Limb (tissue), 2 donors: ENCODE results near the gene THSD4.
A peak's percentile ranks its signal among the peaks of the same experiment; 100 is the strongest.
"Not testable (repeated sequence)": the region's sequence is repeated elsewhere in the genome, so short reads cannot be mapped to it uniquely, and the experiment has no call there.

Experiments
- DNase-seq, 2 donors: peaks; one replicate each; pipeline ENCODE4 v3.0.0-alpha.2; 2016; ENCODE audit errors: extremely low spot score in 2 of 2

THSD4 gene

GRCh38 chr15:71375934-71376333 is 260.7 kb downstream of the THSD4 start:
- DNase-seq = no peak

GRCh38 chr15:71379893-71380292 is 264.6 kb downstream of the THSD4 start:
- DNase-seq = no peak

- DNase-seq = no peak
These were observed 265.1 kb downstream of the THSD4 start for GRCh38 chr15:71380345-71380744.

- no peak for DNase-seq
These were observed 269.2 kb downstream of the THSD4 start for GRCh38 chr15:71384501-71384900.

GRCh38 chr15:71385026-71385425 is 269.8 kb downstream of the THSD4 start:
- DNase-seq = no peak

GRCh38 chr15:71385457-71385856 is 270.2 kb downstream of the THSD4 start:
- no peak for DNase-seq

GRCh38 chr15:71386005-71386404 is 270.7 kb downstream of the THSD4 start:
- no peak for DNase-seq

GRCh38 chr15:71386448-71387236 is 271.4 kb downstream of the THSD4 start:
- peak in 1 of 2 donors; percentile 39 for DNase-seq

GRCh38 chr15:71387810-71388209 is 272.5 kb downstream of the THSD4 start:
- no peak for DNase-seq

- no peak for DNase-seq
These were observed 274.8 kb downstream of the THSD4 start for GRCh38 chr15:71390096-71390495.

GRCh38 chr15:71391421-71392088 is 276.3 kb downstream of the THSD4 start:
- no peak for DNase-seq

- no peak for DNase-seq
These were observed 277.6 kb downstream of the THSD4 start for GRCh38 chr15:71392861-71393283.

GRCh38 chr15:71393383-71393782 is 278.1 kb downstream of the THSD4 start:
- no peak for DNase-seq

GRCh38 chr15:71396536-71397125 is 281.4 kb downstream of the THSD4 start:
- DNase-seq = no peak

- DNase-seq = no peak
These were observed 282.1 kb downstream of the THSD4 start for GRCh38 chr15:71397377-71397776.

GRCh38 chr15:71400294-71400693 is 285.0 kb downstream of the THSD4 start:
- no peak for DNase-seq

- DNase-seq = not testable (repeated sequence)
These were observed 286.5 kb downstream of the THSD4 start for GRCh38 chr15:71401728-71402127.

GRCh38 chr15:71409541-71409940 is 294.3 kb downstream of the THSD4 start:
- no peak for DNase-seq

- DNase-seq = no peak
These were observed 295.1 kb downstream of the THSD4 start for GRCh38 chr15:71410347-71410746.

GRCh38 chr15:71411538-71412482 is 296.5 kb downstream of the THSD4 start:
- no peak for DNase-seq

- no peak for DNase-seq
These were observed 298.1 kb downstream of the THSD4 start for GRCh38 chr15:71413419-71413818.
